Prostate gland (tissue), 2 donors: ENCODE results near the gene GFRA1. TPM values are rescaled to one million over a fixed set of nuclear protein-coding genes. Genes with fewer than 3 reads are reported as not detected.
"Not testable (repeated sequence)": the region's sequence is repeated elsewhere in the genome, so short reads cannot be mapped to it uniquely, and the experiment has no call there.

ENCODE experiments used
- DNase-seq: peaks from one replicate; pipeline ENCODE4 v3.0.0-alpha.2; 2019; ENCODE audit warnings: low spot score
- H3K27ac ChIP-seq, 2 donors: fragments of 200-600 bp; sonication (generic); 2 replicates each; pipeline ENCODE4 v1.5.1; 2017 to 2019
- H3K27me3 ChIP-seq: fragments of 200-600 bp; sonication (generic); replicated peaks from 2 replicates; pipeline ENCODE4 v1.5.1; 2019; ENCODE audit not compliant: insufficient read depth
- H3K36me3 ChIP-seq, 2 donors: fragments of 200-600 bp; sonication (generic); 1 replicate in 1 of 2; 2 replicates in 1 of 2; pipeline versions ENCODE4 v1.5.1 to v1.8.1; 2017 to 2019
- H3K4me1 ChIP-seq: fragments of 200-600 bp; sonication (generic); replicated peaks from 2 replicates; pipeline ENCODE4 v1.5.1; 2019
- H3K4me3 ChIP-seq, 2 donors: fragments of 200-600 bp; sonication (generic); 2 replicates each; pipeline ENCODE4 v1.5.1; 2017 to 2019
- H3K9me3 ChIP-seq: fragments of 200-600 bp; sonication (generic); 2 replicates; pipeline ENCODE4 v1.5.1; 2017
- POLR2A ChIP-seq: fragments of 450-650 bp; IDR thresholded peaks from one replicate; pipeline ENCODE4 v1.6.1; 2016; ENCODE audit warnings: antibody characterized with exemption, mild to moderate bottlenecking
- POLR2AphosphoS5 ChIP-seq: sonication (generic); formaldehyde crosslinking; IDR thresholded peaks from one replicate; pipeline ENCODE4 v1.6.1; 2017; ENCODE audit warnings: antibody characterized with exemption
- WGBS: methylation state at CpG from one replicate; pipeline ENCODE4 v1.1.5; 2018; 5-methylcytosine and 5-hydroxymethylcytosine counted together
- intact Hi-C: fragments of 100-400 bp; cut with DNase I; formaldehyde crosslinking; loops from one replicate; pipeline ENCODE4 v1.14.2; 2022
- total RNA-seq, 2 donors: library from RNA; depleted of rRNA; stranded (reverse); fragments of >200 nt; gene quantifications; one replicate each; pipeline ENCODE4 v1.1.0, GENCODE V29; 2016
- TF ChIP-seq, protein P1 (sequence below), 4 experiments: fragments of 200-600 bp in 2 of 4; fragments of 450-650 bp in 2 of 4; sonication (generic) in 2 of 4; IDR thresholded peaks; 1 replicate in 3 of 4; 2 replicates in 1 of 4; pipeline ENCODE4 v1.5.1; 2016 to 2019; ENCODE audit warnings: antibody characterized with exemption in 4 of 4, mild to moderate bottlenecking in 2 of 4, moderate library complexity in 2 of 4

Gene GFRA1
- total RNA-seq, 2 donors from 2014 or later: 5.1 to 14.5 TPM

DNA sequence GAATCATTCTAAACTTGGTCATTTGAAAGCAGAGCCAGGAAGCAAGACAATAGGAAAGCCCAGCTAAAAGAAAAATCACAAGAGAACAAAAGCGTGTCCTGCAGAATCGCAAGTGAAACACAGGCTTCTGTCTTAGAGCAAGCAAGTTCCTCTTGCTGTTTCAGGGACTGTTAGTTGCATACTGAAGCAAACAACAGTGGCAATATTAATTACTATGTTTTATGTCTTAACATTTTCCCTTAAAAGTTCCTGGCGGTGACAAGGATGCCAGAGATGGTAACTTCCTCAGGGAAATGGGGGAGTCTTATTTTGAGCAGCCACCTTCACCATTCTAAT lies 217.1 kb downstream of the GFRA1 start:
- no peaks in the 10 kb centered on the region for H3K27me3 ChIP-seq
- no peak overlapping the region for H3K4me3 ChIP-seq
- WGBS: 57% methylated on average over 3 of the region's 3 CpGs
- no peaks in the 10 kb centered on the region for H3K9me3 ChIP-seq
- TF ChIP-seq, protein P1, sequence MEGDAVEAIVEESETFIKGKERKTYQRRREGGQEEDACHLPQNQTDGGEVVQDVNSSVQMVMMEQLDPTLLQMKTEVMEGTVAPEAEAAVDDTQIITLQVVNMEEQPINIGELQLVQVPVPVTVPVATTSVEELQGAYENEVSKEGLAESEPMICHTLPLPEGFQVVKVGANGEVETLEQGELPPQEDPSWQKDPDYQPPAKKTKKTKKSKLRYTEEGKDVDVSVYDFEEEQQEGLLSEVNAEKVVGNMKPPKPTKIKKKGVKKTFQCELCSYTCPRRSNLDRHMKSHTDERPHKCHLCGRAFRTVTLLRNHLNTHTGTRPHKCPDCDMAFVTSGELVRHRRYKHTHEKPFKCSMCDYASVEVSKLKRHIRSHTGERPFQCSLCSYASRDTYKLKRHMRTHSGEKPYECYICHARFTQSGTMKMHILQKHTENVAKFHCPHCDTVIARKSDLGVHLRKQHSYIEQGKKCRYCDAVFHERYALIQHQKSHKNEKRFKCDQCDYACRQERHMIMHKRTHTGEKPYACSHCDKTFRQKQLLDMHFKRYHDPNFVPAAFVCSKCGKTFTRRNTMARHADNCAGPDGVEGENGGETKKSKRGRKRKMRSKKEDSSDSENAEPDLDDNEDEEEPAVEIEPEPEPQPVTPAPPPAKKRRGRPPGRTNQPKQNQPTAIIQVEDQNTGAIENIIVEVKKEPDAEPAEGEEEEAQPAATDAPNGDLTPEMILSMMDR (IDR thresholded peaks at IDR 0.05): no peak
- TF ChIP-seq POLR2A: no peak
- intact Hi-C loops: no loop called here
- no peak overlapping the region for H3K27ac ChIP-seq
- H3K4me1 ChIP-seq: no peaks in the 10 kb centered on the region
- no peak for DNase-seq
- no peaks in the 10 kb centered on the region for H3K36me3 ChIP-seq

DNA sequence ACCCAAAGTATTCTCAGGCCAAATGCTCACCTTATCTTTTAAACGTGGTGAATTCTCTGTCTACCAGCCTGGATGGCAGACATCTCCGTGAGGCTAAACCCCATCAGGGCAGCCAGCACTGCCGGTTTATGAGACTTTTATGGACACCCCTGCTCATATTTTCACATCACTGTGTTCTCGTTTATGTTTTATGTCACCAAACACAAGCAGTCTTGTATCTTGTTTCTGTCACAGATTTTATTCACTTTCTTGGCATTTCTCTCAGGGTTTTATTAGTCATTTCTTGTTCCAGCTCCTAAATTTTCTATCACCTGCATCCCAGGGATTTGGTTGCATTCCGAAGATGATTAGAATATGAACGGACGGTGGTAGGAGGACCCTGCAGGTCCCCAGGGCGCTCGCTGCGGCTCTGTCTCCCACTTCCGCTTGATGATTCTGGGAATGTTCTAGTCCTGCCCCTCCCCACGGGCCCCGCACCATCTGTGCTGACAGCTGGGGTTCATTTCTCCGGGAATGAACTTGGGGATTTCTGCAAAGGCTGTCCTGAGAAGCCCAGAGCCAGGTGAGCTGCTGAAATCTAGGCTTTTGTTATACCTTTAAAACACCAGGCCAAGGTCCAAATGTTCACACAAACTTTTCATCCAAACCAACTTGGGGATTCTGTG lies 217.6 kb downstream of the GFRA1 start:
- no peaks in the 10 kb centered on the region for H3K36me3 ChIP-seq
- intact Hi-C loops: no loop called here
- no peaks in the 10 kb centered on the region for H3K27me3 ChIP-seq
- no peak overlapping the region for H3K4me3 ChIP-seq
- no peaks in the 10 kb centered on the region for H3K9me3 ChIP-seq
- 11% methylated on average over 14 of the region's 14 CpGs for WGBS
- H3K4me1 ChIP-seq: no peaks in the 10 kb centered on the region
- no peak for DNase-seq
- no peak overlapping the region for H3K27ac ChIP-seq
- TF ChIP-seq POLR2A (no peak), POLR2AphosphoS5 (no peak)
- TF ChIP-seq, protein P1 (IDR thresholded peaks at IDR 0.05): no peak

DNA sequence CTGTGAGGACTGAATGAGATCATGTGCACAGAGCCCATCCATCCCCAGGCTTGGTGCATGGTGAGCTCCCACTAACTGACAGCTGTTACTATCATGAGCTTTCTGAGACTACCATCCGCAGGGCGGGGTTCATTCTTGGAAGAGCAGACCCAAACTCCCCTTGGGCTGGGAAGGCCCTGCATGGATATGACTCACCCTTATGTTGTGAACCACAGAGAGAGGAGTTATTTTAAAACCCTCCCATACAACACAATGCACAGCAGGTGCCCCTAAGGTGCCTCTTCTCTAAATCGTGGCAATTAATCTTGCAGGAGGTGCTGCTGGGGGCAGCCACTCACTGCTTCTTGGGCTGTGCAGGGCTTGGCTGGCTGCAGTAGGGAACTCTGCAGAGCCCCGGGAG lies 219.1 kb downstream of the GFRA1 start:
- Histone ChIP-seq H3K9me3 (no peaks in the 10 kb centered on the region), H3K4me1 (no peaks in the 10 kb centered on the region), H3K36me3 (no peaks in the 10 kb centered on the region), H3K4me3 (no peak overlapping the region), H3K27me3 (no peaks in the 10 kb centered on the region), H3K27ac (no peak overlapping the region)
- DNase-seq: no peak
- intact Hi-C loops: no loop called here
- TF ChIP-seq POLR2A: no peak
- TF ChIP-seq, protein P1 (IDR thresholded peaks at IDR 0.05): no peak
- TF ChIP-seq POLR2AphosphoS5: no peak
- 76% methylated on average over 4 of the region's 4 CpGs for WGBS

DNA sequence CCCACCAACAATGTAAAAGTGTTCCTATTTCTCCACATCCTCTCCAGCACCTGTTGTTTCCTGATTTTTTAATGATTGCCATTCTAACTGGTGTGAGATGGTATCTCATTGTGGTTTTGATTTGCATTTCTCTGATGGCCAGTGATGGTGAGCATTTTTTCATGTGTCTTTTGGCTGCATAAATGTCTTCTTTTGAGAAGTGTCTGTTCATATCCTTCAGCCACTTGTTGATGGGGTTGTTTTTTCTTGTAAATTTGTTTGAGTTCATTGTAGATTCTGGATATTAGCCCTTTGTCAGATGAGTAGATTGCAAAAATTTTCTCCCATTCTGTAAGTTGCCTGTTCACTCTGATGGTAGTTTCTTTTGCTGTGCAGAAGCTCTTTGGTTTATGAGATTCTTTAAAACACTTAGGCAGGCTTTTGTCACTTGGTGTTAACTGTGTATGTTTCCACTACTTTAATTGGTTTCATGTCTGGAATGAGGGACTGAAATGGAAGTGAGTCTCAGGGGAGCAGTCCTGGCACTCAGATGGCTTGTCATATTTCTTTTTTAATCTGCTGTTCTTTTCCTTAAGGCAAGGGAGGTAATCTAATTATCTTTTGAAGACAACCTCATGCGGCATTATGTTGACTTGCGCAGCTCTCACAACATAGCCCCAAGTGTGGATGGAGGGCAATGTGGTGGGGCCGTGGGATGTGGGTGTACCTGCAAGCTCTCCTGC lies 219.8 kb downstream of the GFRA1 start:
- H3K27me3 ChIP-seq, H3K4me3 ChIP-seq, intact Hi-C loops, H3K27ac ChIP-seq, H3K36me3 ChIP-seq, H3K9me3 ChIP-seq, H3K4me1 ChIP-seq, DNase-seq: not testable (repeated sequence)
- WGBS: 96% methylated on average over 3 of the region's 3 CpGs

DNA sequence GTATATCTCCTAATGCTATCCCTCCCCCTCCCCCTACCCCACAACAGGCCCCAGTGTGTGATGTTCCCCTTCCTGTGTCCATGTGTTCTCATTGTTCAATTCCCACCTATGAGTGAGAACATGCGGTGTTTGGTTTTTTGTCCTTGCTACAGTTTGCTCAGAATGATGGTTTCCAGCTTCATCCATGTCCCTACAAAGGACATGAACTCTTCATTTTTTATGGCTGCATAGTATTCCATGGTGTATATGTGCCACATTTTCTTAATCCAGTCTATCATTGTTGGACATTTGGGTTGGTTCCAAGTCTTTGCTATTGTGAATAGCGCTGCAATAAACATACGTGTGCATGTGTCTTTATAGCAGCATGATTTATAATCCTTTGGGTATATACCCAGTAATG lies 220.5 kb downstream of the GFRA1 start:
- H3K27ac ChIP-seq, H3K36me3 ChIP-seq, H3K4me1 ChIP-seq, intact Hi-C loops, H3K9me3 ChIP-seq, DNase-seq, H3K4me3 ChIP-seq, H3K27me3 ChIP-seq: not testable (repeated sequence)
- 100% methylated on average over 1 of the region's 3 CpGs for WGBS

DNA sequence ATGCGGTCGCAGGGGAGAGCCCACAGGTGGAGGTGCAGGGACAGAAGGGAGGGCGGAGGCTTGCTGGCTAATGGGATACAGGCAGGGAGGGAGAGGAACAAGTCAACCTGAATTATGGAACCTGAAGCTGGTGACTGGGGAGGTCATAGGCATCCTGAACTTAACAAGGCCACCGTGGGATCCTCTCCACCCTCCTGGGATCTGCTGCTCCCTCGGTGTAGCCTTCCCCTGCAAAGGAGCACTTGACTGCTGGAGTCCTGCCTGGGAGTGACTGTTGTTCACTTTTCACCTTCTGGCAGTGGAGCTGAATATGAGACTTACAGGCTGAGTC lies 223.1 kb downstream of the GFRA1 start:
- Histone ChIP-seq H3K27me3 (no peaks in the 10 kb centered on the region), H3K9me3 (no peaks in the 10 kb centered on the region), H3K4me3 (no peak overlapping the region), H3K4me1 (no peaks in the 10 kb centered on the region), H3K27ac (no peak overlapping the region), H3K36me3 (no peaks in the 10 kb centered on the region)
- intact Hi-C loops: no loop called here
- no peak for TF ChIP-seq POLR2A
- no peak for TF ChIP-seq POLR2AphosphoS5
- TF ChIP-seq, protein P1 (IDR thresholded peaks at IDR 0.05): no peak
- DNase-seq: no peak
- 84% methylated on average over 5 of the region's 5 CpGs for WGBS
